ENCODE measurements around the gene PC. TPM values are rescaled to one million over a fixed set of nuclear protein-coding genes. Genes with fewer than 3 reads are reported as not detected.
A peak's percentile ranks its signal among the peaks of the same experiment; 100 is the strongest.
"Not testable (repeated sequence)": the region's sequence is repeated elsewhere in the genome, so short reads cannot be mapped to it uniquely, and the experiment has no call there.

Gene PC
- total RNA-seq, 1 experiment from 2014 or later = 24.5 TPM

DNA sequence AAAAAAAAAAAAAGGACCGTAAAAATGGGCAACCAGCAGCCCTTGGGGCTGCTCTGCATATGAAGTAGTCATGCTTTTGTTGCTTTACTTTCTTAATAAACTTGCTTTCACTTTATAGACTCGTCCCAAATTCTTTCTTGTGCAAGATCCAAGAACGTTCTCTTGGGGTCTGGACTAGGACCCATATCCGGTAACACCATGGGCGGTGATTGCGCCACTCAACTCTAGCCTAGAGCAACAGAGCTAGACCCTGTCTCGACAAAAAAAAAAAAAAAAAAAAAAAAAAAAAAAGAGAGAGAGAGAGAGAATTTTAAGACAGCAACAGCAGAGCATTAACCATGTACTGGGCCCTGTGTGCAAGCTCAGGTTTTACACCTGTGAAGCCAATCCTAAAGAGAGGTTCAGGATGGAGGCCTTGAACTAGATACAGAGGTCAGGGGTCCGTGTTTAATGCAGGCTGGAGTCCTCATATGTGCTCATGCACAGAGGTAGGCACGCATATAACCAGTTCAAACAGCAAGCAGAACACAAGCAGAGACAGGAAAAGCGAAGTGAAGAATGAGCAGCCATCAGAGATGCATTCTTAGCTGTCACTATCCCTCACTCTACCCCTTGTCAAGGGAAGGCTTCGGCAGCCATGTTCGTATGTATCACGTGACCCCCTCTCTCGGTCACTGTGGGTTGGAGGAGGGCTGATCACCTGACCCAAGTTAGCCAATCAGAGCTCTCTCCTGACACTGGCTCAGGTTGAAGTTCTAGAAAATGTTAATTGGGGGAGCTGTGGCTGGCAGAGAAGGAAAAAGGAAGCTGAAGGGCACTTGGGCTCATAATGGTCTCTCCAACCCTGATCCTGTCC lies 48.1 kb upstream of the PC start:
- H3K9me3 ChIP-seq (ENCODE audit: low read length) = no peaks in the 10 kb centered on the region
- no peaks in the 10 kb centered on the region for H3K79me2 ChIP-seq (ENCODE audit: low read length)
- TF ChIP-seq EZH2phosphoT487 (IDR thresholded peaks at IDR 0.05; ENCODE audit: borderline replicate concordance, low read length) = no peak
- TF ChIP-seq EZH2 (IDR thresholded peaks at IDR 0.05; ENCODE audit: low read length, unreplicated experiment) = no peak
- TF ChIP-seq, protein P1, sequence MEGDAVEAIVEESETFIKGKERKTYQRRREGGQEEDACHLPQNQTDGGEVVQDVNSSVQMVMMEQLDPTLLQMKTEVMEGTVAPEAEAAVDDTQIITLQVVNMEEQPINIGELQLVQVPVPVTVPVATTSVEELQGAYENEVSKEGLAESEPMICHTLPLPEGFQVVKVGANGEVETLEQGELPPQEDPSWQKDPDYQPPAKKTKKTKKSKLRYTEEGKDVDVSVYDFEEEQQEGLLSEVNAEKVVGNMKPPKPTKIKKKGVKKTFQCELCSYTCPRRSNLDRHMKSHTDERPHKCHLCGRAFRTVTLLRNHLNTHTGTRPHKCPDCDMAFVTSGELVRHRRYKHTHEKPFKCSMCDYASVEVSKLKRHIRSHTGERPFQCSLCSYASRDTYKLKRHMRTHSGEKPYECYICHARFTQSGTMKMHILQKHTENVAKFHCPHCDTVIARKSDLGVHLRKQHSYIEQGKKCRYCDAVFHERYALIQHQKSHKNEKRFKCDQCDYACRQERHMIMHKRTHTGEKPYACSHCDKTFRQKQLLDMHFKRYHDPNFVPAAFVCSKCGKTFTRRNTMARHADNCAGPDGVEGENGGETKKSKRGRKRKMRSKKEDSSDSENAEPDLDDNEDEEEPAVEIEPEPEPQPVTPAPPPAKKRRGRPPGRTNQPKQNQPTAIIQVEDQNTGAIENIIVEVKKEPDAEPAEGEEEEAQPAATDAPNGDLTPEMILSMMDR (conservative IDR thresholded peaks at IDR 0.05; ENCODE audit: low read depth, low read length) = no peak
- CTCF ChIA-PET = no interaction called here
- peak; percentile 49 for DNase-seq
- POLR2A ChIA-PET (ENCODE audit: unreplicated experiment) = no interaction called here
- no peaks in the 10 kb centered on the region for H3K27me3 ChIP-seq (ENCODE audit: low read length)
- H3K36me3 ChIP-seq (ENCODE audit: low read depth, low read length) = no peaks in the 10 kb centered on the region
- H3K4me2 ChIP-seq (ENCODE audit: low read length) = no peak overlapping the region
- H3K9me2 ChIP-seq (replicated peaks; ENCODE audit: low read length) = no peaks in the 10 kb centered on the region
- no peaks in the 10 kb centered on the region for H3K4me1 ChIP-seq (ENCODE audit: insufficient read depth, low read length)
- intact Hi-C loops (cut with micrococcal nuclease) = no loop called here
- H3K27ac ChIP-seq (ENCODE audit: low read length) = no peak overlapping the region
- no peak overlapping the region for H3K9ac ChIP-seq (ENCODE audit: low read length)
- peak overlapping the region; percentile 55 for H2AFZ ChIP-seq (ENCODE audit: low read length)
- ATAC-seq = no peak
- no peaks in the 10 kb centered on the region for H3F3A ChIP-seq (ENCODE audit: low read length, unreplicated experiment)
- H4K20me1 ChIP-seq (ENCODE audit: low read length) = no peaks in the 10 kb centered on the region
- BruUV-seq (replicated peaks) = no TSS peak
- no peak overlapping the region for H3K4me3 ChIP-seq (ENCODE audit: low read length)

DNA sequence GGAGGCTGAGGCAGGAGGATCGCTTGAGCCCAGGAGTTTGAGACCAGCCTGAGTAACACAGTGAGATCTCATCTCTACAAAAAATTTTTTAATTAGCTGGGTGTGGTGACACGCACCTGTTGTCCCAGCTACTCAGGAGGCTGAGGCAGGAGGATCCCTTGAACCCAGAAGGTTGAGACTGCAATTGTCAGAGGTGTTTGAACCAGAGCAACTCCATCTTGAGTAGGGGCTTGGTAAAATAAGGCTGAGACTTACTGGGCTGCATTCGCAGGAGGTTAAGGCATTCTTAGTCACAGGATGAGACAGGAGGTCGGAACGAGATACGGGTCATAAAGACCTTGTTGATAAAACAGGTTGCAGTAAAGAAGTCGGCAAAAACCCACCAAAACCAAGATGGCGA lies 47.0 kb upstream of the PC start:
- H3K36me3 ChIP-seq (ENCODE audit: low read depth, low read length); H3K9me2 ChIP-seq (replicated peaks; ENCODE audit: low read length); H3K4me2 ChIP-seq (ENCODE audit: low read length); ATAC-seq; DNase-seq; H3K79me2 ChIP-seq (ENCODE audit: low read length); BruUV-seq (replicated peaks); H3K27me3 ChIP-seq (ENCODE audit: low read length); H3K4me3 ChIP-seq (ENCODE audit: low read length); H3K27ac ChIP-seq (ENCODE audit: low read length); H3K4me1 ChIP-seq (ENCODE audit: insufficient read depth, low read length); H3K9me3 ChIP-seq (ENCODE audit: low read length); POLR2A ChIA-PET (ENCODE audit: unreplicated experiment); H2AFZ ChIP-seq (ENCODE audit: low read length); CTCF ChIA-PET; H4K20me1 ChIP-seq (ENCODE audit: low read length); H3K9ac ChIP-seq (ENCODE audit: low read length); H3F3A ChIP-seq (ENCODE audit: low read length, unreplicated experiment); intact Hi-C loops (cut with micrococcal nuclease): not testable (repeated sequence)

DNA sequence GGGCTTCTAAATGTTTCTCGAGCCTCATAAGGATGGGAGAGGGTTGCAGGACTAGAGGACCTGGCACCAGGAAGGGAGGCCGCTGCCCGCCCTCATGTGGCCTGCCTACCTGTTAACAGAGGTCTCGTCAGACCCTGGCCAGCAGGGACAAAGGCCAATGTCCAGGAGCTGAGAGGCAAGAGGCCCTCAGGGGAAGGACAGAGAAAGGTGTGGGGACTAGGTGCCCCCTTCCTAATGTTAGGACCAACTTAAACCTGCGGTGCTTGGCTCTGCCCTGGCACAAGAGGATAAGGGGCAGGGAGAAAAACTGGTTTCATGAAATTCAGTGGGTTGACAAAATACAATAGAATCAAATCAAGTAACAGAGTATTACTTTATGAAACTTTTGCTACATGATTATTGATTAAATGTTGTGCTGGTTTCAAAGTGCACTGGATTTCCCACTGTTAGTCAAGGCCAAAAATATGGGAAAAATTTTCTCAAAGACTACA lies 44.8 kb upstream of the PC start:
- H3K27ac ChIP-seq (ENCODE audit: low read length) = no peak overlapping the region

More for the DNA sequence above, 44.8 kb upstream of the PC start:
- no peaks in the 10 kb centered on the region for H3K4me1 ChIP-seq (ENCODE audit: insufficient read depth, low read length)
- no peaks in the 10 kb centered on the region for H3K36me3 ChIP-seq (ENCODE audit: low read depth, low read length)
- no peaks in the 10 kb centered on the region for H4K20me1 ChIP-seq (ENCODE audit: low read length)
- DNase-seq (no peak), ATAC-seq (no peak)
- no peaks in the 10 kb centered on the region for H3K27me3 ChIP-seq (ENCODE audit: low read length)
- H3K9ac ChIP-seq (ENCODE audit: low read length) = no peak overlapping the region
- CTCF ChIA-PET = no interaction called here
- H3F3A ChIP-seq (ENCODE audit: low read length, unreplicated experiment) = no peaks in the 10 kb centered on the region
- POLR2A ChIA-PET (ENCODE audit: unreplicated experiment) = no interaction called here
- no peaks in the 10 kb centered on the region for H3K79me2 ChIP-seq (ENCODE audit: low read length)
- intact Hi-C loops (cut with micrococcal nuclease) = no loop called here
- no peaks in the 10 kb centered on the region for H3K9me3 ChIP-seq (ENCODE audit: low read length)
- BruUV-seq (replicated peaks) = no TSS peak
- H3K4me2 ChIP-seq (ENCODE audit: low read length) = no peak overlapping the region
- H2AFZ ChIP-seq (ENCODE audit: low read length) = no peak overlapping the region
- no peak for TF ChIP-seq EZH2 (IDR thresholded peaks at IDR 0.05; ENCODE audit: low read length, unreplicated experiment)
- TF ChIP-seq, protein P1 (conservative IDR thresholded peaks at IDR 0.05; ENCODE audit: low read depth, low read length) = no peak
- no peak for TF ChIP-seq EZH2phosphoT487 (IDR thresholded peaks at IDR 0.05; ENCODE audit: borderline replicate concordance, low read length)
- no peaks in the 10 kb centered on the region for H3K9me2 ChIP-seq (replicated peaks; ENCODE audit: low read length)
- no peak overlapping the region for H3K4me3 ChIP-seq (ENCODE audit: low read length)

Data from PC-3 (cell line).